Mammary epithelial cell (primary cell): ENCODE data around the gene KIRREL2.

Experiments used
- EZH2 ChIP-seq: IDR thresholded peaks from 2 replicates; pipeline ENCODE4 v1.6.1; 2012; ENCODE audit warnings: low read length, inconsistent platforms, borderline replicate concordance
- TF ChIP-seq, protein P1 (sequence below), 2 donors: IDR thresholded peaks in 1 of 2; conservative IDR thresholded peaks in 1 of 2; 2 replicates each; pipeline ENCODE4 v1.5.1; 2011 to 2012; ENCODE audit warnings: inconsistent platforms in 2 of 2, low read length in 2 of 2, mild to moderate bottlenecking in 2 of 2, control low read depth in 1 of 2, low read depth in 1 of 2; ENCODE audit not compliant: insufficient read depth in 1 of 2; ENCODE audit errors: extremely low read depth in 1 of 2

DNA sequence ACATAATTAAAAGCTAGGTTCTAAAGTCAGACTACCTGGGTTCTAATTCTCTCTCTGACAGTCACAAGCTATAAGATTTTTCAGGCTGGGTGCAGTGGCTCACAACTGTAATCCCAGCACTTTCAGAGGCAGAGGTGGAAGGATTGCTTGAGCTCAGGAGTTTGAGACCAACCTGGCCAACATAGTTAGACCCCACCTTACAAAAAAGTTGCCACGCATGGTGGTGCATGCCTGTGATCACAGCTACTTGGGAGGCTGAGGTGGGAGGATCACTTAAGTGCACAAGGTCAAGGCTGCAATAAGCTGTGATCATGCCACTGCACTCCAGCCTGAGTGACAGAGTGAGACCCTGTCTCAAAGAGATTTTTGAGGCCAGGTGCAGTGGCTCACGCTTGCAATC, 37.6 kb downstream of the KIRREL2 start:
- TF ChIP-seq, protein P1, sequence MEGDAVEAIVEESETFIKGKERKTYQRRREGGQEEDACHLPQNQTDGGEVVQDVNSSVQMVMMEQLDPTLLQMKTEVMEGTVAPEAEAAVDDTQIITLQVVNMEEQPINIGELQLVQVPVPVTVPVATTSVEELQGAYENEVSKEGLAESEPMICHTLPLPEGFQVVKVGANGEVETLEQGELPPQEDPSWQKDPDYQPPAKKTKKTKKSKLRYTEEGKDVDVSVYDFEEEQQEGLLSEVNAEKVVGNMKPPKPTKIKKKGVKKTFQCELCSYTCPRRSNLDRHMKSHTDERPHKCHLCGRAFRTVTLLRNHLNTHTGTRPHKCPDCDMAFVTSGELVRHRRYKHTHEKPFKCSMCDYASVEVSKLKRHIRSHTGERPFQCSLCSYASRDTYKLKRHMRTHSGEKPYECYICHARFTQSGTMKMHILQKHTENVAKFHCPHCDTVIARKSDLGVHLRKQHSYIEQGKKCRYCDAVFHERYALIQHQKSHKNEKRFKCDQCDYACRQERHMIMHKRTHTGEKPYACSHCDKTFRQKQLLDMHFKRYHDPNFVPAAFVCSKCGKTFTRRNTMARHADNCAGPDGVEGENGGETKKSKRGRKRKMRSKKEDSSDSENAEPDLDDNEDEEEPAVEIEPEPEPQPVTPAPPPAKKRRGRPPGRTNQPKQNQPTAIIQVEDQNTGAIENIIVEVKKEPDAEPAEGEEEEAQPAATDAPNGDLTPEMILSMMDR (conservative IDR thresholded peaks at IDR 0.05 in 1 of 2, IDR thresholded peaks at IDR 0.05 in 1 of 2; ENCODE audit: extremely low read depth in 1 of 2, insufficient read depth in 1 of 2, low read depth in 1 of 2, low read length in 2 of 2) = no peak
- TF ChIP-seq EZH2 = no peak
